ENCODE measurements around the gene VDR. TPM values are rescaled to one million over a fixed set of nuclear protein-coding genes. Genes with fewer than 3 reads are reported as not detected.

Gene VDR
- polyA plus RNA-seq, 1 donor from 2014 or later = not detected

- no peaks in the 10 kb centered on the region for H3F3A ChIP-seq (ENCODE audit: insufficient read depth, low read length, poor library complexity, severe bottlenecking)
- no peaks in the 10 kb centered on the region for H3K27me3 ChIP-seq (ENCODE audit: insufficient read depth, low read depth, low read length)
- H3K9me3 ChIP-seq (ENCODE audit: low read length) = no peaks in the 10 kb centered on the region
- H3K27ac ChIP-seq (ENCODE audit: low read length) = peak overlapping the region; percentile 58
- H3K4me2 ChIP-seq (ENCODE audit: low read length) = peak overlapping the region; percentile 43
- no peaks in the 10 kb centered on the region for H3K36me3 ChIP-seq (ENCODE audit: insufficient read depth, low read length)
- H3K9ac ChIP-seq (ENCODE audit: low read length) = peak overlapping the region; percentile 54
- H4K20me1 ChIP-seq (ENCODE audit: insufficient read depth) = no peaks in the 10 kb centered on the region
- no peak overlapping the region for H2AFZ ChIP-seq (ENCODE audit: low read depth, low read length)
- TF ChIP-seq RAD21 (conservative IDR thresholded peaks at IDR 0.05) = no peak
- no peak for TF ChIP-seq SMC3 (conservative IDR thresholded peaks at IDR 0.05; ENCODE audit: poor library complexity)
- no peak for TF ChIP-seq MXI1 (conservative IDR thresholded peaks at IDR 0.05; ENCODE audit: poor library complexity, severe bottlenecking)
- TF ChIP-seq EP300 (conservative IDR thresholded peaks at IDR 0.05; ENCODE audit: poor library complexity, severe bottlenecking) = no peak
- TF ChIP-seq REST (IDR thresholded peaks at IDR 0.05; ENCODE audit: borderline replicate concordance) = no peak
- TF ChIP-seq POLR2AphosphoS5 (IDR thresholded peaks at IDR 0.05) = no peak
- TF ChIP-seq TAF1 (IDR thresholded peaks at IDR 0.05; ENCODE audit: low read depth) = no peak
- no peak for TF ChIP-seq CTCF (IDR thresholded peaks at IDR 0.05; ENCODE audit: poor library complexity, severe bottlenecking)
- TF ChIP-seq EZH2 (IDR thresholded peaks at IDR 0.05; ENCODE audit: borderline replicate concordance, insufficient read depth, low read length, poor library complexity, severe bottlenecking) = no peak
- peak overlapping the region; percentile 59 for H3K4me3 ChIP-seq (ENCODE audit: low read length)
- peaks cover 10% of the 10 kb centered on the region for H3K79me2 ChIP-seq (replicated peaks; ENCODE audit: insufficient read depth, low read length)
- no peaks in the 10 kb centered on the region for H3K9me2 ChIP-seq (ENCODE audit: insufficient read depth, low read length)
Measured at GRCh38 chr12:47813511-47814196, 91.1 kb downstream of the VDR start.

GRCh38 chr12:47812797-47813510, 91.8 kb downstream of the VDR start:
- Histone ChIP-seq H3K9ac (ENCODE audit: low read length) (peak overlapping the region; percentile 54), H3K9me2 (ENCODE audit: insufficient read depth, low read length) (no peaks in the 10 kb centered on the region), H4K20me1 (ENCODE audit: insufficient read depth) (no peaks in the 10 kb centered on the region), H3K27ac (ENCODE audit: low read length) (peak overlapping the region; percentile 58), H3K9me3 (ENCODE audit: low read length) (no peaks in the 10 kb centered on the region), H3F3A (ENCODE audit: insufficient read depth, low read length, poor library complexity, severe bottlenecking) (no peaks in the 10 kb centered on the region), H2AFZ (ENCODE audit: low read depth, low read length) (peak overlapping the region; percentile 32), H3K27me3 (ENCODE audit: insufficient read depth, low read depth, low read length) (no peaks in the 10 kb centered on the region), H3K36me3 (ENCODE audit: insufficient read depth, low read length) (no peaks in the 10 kb centered on the region), H3K4me2 (ENCODE audit: low read length) (peak overlapping the region; percentile 61), H3K4me3 (ENCODE audit: low read length) (peak overlapping the region; percentile 59), H3K79me2 (replicated peaks; ENCODE audit: insufficient read depth, low read length) (peaks cover 11% of the 10 kb centered on the region)
- TF ChIP-seq EP300 (conservative IDR thresholded peaks at IDR 0.05; ENCODE audit: poor library complexity, severe bottlenecking) (no peak), POLR2AphosphoS5 (IDR thresholded peaks at IDR 0.05) (peak; percentile 41), MXI1 (conservative IDR thresholded peaks at IDR 0.05; ENCODE audit: poor library complexity, severe bottlenecking) (no peak), SMC3 (conservative IDR thresholded peaks at IDR 0.05; ENCODE audit: poor library complexity) (no peak), CTCF (IDR thresholded peaks at IDR 0.05; ENCODE audit: poor library complexity, severe bottlenecking) (no peak)
